HS-5 (cell line): ENCODE results near the gene FAM53A.
"Not testable (repeated sequence)": the region's sequence is repeated elsewhere in the genome, so short reads cannot be mapped to it uniquely, and the experiment has no call there.

Experiments
- DNase-seq: peaks from one replicate; pipeline ENCODE4 v3.0.0-alpha.2; 2012; ENCODE audit warnings: low read depth

FAM53A gene

GRCh38 chr4:1717129-1718094, 33.3 kb upstream of the FAM53A start:
- no peak for DNase-seq

GRCh38 chr4:1716065-1716945, 32.2 kb upstream of the FAM53A start:
- DNase-seq = no peak

- no peak for DNase-seq
Measured at GRCh38 chr4:1715002-1715758, 31.1 kb upstream of the FAM53A start.

DNA sequence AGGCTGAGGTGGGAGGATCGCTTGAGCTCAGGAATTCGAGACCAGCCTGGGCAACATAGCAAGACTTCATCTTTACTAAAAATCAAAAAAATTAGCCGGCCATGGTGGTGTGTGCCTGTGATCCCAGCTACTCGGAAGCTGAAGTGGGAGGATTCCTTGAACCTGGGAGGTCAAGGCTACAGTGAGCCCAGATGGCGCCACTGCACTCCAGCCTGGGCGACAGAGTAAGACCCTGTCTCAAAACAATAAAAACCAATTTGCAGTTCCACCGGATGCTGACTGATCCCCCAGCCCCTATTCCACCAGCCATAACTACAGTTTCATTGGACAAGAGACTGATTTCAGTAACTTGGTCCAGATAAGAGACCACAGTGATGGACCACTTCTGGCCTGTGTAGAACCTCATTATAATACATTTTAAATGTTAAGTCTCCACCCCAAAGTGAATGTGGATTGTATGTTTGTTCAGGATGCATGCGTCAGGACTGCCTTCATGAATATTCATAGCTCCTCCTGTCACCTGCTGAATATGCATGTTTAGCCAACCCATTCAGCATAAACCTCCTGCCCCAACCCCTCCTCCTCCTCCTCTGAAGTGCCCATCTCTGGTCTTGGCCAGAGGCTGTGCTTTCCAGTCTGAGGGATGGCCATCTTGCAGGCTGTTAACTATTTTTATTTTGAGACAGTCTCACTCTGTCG, 30.3 kb upstream of the FAM53A start:
- DNase-seq = no peak

DNA sequence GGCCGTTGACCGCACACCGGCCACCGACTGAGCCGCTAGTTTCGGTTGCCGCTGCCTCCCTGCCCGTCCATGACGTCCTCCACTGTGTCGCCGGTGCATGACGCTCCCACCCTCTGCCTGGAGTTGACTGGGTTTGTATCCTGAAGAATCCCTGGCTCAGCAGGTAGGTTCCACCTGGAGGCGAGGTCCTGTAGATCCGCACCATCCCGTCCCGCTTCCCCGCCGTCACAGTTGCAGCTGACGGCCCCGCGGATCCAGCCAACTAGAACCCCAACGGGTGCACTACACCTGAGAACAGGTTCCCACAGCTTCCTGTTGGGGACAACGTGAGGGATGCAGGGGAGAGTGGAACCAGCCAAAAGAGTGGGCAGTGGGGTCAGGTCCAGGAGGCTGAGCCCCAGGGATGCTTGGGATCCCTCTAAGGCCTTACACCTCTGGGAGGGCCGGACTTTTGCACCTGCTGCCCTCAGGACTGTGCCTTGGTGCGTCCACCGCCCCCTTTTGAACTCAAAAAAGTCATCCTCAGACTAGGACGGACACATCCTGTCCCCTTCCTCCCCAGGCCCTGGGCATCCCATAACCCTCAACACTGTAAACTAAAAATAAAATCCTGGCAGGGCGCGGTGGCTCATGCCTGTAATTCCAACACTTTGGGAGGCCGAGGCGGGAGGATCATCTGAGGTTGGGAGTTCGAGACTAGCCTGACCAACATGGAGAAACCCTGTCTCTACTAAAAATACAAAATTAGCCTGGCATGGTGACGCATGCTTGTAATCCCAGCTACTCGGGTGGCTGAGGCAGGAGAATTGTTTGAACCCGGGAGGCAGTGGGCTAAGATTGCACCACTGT, 29.1 kb upstream of the FAM53A start:
- DNase-seq = no peak

- DNase-seq = peak; percentile 89
Measured at GRCh38 chr4:1712216-1713002, 28.3 kb upstream of the FAM53A start, which contains the start of gene SLBP. Gene SLBP (minus strand): TSS chr4:1712319. CDS start chr4:1712188, 131 bp downstream.

DNA sequence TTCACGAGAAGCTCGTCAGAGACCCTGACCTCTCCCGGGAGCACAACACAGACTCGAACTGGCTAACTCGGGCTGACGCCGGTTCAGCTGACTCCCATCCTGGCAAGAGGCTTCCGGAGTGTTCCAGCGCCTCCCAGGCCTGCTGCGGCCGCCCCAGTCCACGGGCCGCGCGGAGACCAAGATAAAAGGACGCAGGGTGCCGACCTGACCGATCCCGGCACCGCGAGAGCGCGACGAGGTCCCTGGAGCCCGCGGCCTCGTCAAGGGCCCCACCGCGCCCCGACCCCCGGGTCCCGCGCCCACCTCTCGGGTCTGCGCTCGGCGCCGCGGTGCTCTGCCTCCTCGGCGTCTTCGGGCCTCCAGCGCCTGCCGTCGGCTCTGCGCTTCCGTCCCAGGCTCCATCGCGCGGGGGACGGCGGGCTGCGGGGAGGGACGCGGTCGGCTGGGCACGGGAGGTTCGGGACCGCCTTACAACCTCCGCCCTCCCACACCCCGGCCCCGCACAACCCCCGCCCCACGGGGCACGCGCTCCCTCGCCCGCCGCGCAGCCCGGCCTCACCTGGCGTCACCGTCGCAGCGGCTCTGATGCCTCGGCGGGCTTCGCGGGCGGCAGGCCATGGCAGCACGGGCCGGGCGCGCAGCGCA, 27.6 kb upstream of the FAM53A start:
- no peak for DNase-seq

- DNase-seq = no peak
Measured at GRCh38 chr4:1711055-1711570, 27.0 kb upstream of the FAM53A start.

GRCh38 chr4:1708581-1708980, 24.5 kb upstream of the FAM53A start:
- DNase-seq = no peak

DNA sequence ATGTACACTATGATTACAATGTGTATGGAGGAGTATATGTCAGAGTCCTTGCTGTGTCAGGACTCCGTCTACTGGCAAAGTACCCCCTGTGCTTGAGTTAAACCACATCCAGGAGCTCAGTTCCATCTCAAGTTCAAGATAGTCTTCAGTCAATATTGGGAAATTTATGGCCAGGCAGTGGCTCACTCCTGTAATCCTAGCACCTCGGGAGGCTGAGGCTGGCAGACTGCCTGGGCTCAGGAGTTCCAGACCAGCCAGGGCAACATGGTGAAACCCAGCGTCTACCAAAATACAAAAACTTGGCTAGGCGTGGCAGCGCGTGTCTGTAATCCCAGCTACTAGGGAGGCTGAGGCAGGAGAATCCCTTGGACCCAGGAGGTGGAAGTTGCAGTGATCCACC, 22.2 kb upstream of the FAM53A start:
- no peak for DNase-seq

GRCh38 chr4:1705732-1706131, 21.6 kb upstream of the FAM53A start:
- no peak for DNase-seq

- no peak for DNase-seq
Measured at GRCh38 chr4:1703867-1704266, 19.8 kb upstream of the FAM53A start.

DNA sequence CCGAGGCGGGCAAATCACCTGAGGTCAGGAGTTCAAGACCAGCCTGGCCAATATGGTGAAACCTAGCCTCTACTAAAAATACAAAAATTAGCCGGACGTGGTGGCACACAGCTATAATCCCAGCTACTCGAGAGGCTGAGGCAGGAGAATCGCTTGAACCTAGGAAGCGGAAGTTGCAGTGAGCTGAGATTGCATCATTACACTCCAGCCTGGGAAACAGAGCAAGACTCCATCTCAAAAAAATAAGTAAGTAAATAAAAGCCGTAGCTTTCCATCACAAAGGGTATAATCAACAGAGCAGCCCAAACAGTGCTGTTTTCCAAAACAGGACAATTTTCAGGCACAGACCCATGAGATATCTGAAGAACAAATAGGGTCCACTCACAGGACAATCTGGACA, 17.6 kb upstream of the FAM53A start:
- not testable (repeated sequence) for DNase-seq

GRCh38 chr4:1695913-1696312, 11.8 kb upstream of the FAM53A start:
- DNase-seq = no peak

GRCh38 chr4:1693131-1693896, 9.2 kb upstream of the FAM53A start:
- DNase-seq = no peak

DNA sequence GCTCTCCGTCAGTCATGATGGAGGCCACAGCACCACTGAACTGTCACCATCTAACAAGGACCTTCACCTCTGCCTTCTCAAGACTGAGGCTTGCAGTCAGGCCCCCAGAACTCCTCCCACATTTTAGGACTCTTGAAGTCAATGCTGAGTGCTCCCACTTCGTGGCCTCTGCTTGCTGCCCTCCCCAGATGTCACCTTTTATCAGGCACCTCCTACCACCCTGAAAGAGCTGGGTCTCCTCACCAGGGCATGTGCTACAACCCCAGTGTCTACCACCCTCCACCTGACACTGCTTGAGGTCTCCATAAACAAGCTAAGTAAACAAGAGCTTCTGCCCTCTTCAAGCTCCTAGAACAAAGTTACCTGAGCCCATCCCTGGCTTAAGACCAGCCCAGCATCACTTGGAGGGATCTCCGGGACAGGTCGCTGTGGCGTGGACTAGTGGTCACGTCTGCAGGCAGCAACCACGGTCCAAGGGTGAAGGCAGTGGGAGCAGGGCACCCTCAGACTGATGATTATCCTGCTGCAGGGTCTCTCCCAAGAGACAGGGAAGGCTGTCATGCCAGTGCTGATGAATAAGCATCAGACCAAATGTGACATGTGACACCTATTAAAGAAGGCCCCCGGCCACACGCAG, 7.7 kb upstream of the FAM53A start:
- no peak for DNase-seq

DNA sequence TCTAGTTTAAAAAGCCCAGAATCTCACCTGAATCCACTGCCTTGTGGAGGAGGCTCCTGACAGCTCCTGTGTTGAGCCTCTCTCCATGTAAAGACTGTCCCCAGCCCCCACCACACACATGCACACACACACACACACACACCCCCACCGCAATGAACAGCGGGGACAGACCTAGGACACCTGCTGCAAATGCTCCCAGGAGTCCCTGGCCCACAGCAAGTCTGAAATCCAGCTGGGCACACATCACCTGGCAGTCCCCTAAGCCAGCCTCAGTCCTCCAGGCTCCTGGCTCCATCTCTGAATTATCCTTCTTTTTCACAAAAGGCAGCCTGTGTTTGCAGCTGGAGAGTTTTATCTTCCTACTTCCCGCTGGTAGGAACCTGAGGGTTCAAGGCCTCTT, 6.6 kb upstream of the FAM53A start:
- DNase-seq = no peak
